Testis (tissue), 2 donors: ENCODE data around the gene PNLIPRP3.

ENCODE experiments used
- CTCF ChIP-seq, 3 experiments: fragments of 450-650 bp in 2 of 3; fragments of 200-600 bp in 1 of 3; sonication (generic) in 1 of 3; IDR thresholded peaks; one replicate each; pipeline ENCODE4 v1.5.1; 2016 to 2019; ENCODE audit warnings: antibody characterized with exemption in 3 of 3, mild to moderate bottlenecking in 2 of 3, moderate library complexity in 1 of 3
- POLR2A ChIP-seq: fragments of 450-650 bp; IDR thresholded peaks from one replicate; pipeline ENCODE4 v1.6.1; 2017; ENCODE audit warnings: antibody characterized with exemption, mild to moderate bottlenecking, moderate library complexity

- TF ChIP-seq CTCF (IDR thresholded peaks at IDR 0.05) (no peak), POLR2A (no peak)
These were observed 9.8 kb upstream of the PNLIPRP3 start for GRCh38 chr10:116417821-116418220.
